Endothelial cell of umbilical vein (primary cell): Measurements from ENCODE around the gene GPX1. TPM values are rescaled to one million over a fixed set of nuclear protein-coding genes. Genes with fewer than 3 reads are reported as not detected.

Source experiments
- BruUV-seq: library from RNA; stranded (reverse); fragments of 400-500 nt; replicated peaks from 2 replicates; lab custom pipeline; 2021; lab: Mats Ljungman, UMichigan
- CTCF ChIA-PET: fragments of 300-600, 350-600 bp; sonication (Branson Sonifier 250); formaldehyde crosslinking; loops from one replicate; lab custom pipeline; 2021; ENCODE audit warnings: antibody characterized with exemption, inconsistent platforms; lab: Charles Lee
- POLR2A ChIA-PET: fragments of 300-600, 350-600 bp; sonication (Branson Sonifier 250); formaldehyde crosslinking; loops from one replicate; lab custom pipeline; 2021; ENCODE audit warnings: antibody characterized with exemption, inconsistent platforms; lab: Charles Lee
- DNase-seq: peaks from one replicate; pipeline ENCODE4 v3.0.0-alpha.2; 2011; ENCODE audit warnings: low read depth, low spot score
- FAIRE-seq: peaks from 2 replicates; lab custom pipeline; 2011; peaks lifted over from hg19 to GRCh38; lab: Jason Lieb, UNC
- H2AFZ ChIP-seq: 2 replicates; pipeline ENCODE4 v1.6.0; 2012; ENCODE audit warnings: low read depth, low read length, control low read depth, inconsistent platforms
- H3K27ac ChIP-seq: 2 replicates; pipeline ENCODE4 v1.5.1; 2011; ENCODE audit warnings: low read depth, mild to moderate bottlenecking, control low read depth, low read length, moderate library complexity; ENCODE audit not compliant: insufficient read depth
- H3K27me3 ChIP-seq, 2 experiments: 2 replicates each; pipeline versions ENCODE4 v1.6.0 to v1.6.1; 2011; ENCODE audit warnings: low read length in 2 of 2, mixed read lengths in 1 of 2; ENCODE audit not compliant: control insufficient read depth in 2 of 2, insufficient read depth in 2 of 2
- H3K36me3 ChIP-seq, 2 experiments: 2 replicates in 1 of 2; 3 replicates in 1 of 2; pipeline ENCODE4 v1.5.1; 2011; ENCODE audit warnings: low read length in 2 of 2, mild to moderate bottlenecking in 1 of 2, moderate library complexity in 1 of 2; ENCODE audit not compliant: control insufficient read depth in 2 of 2, insufficient read depth in 2 of 2; ENCODE audit errors: extremely low read depth in 1 of 2
- H3K4me1 ChIP-seq: 3 replicates; pipeline ENCODE4 v1.5.1; 2011; ENCODE audit warnings: mild to moderate bottlenecking, low read length; ENCODE audit not compliant: control insufficient read depth, insufficient read depth; ENCODE audit errors: extremely low read depth
- H3K4me2 ChIP-seq: 2 replicates; pipeline ENCODE4 v1.6.1; 2011; ENCODE audit warnings: low read length, control low read depth, mixed read lengths; ENCODE audit not compliant: insufficient read depth
- H3K4me3 ChIP-seq, 3 experiments: fragments of 200-600 bp in 1 of 3; sonication (generic), shearing (Covaris generic) in 1 of 3; replicated peaks in 1 of 3; 2 replicates each; pipeline ENCODE4 v1.5.1; 2011 to 2016; ENCODE audit warnings: control low read depth in 3 of 3, low read length in 3 of 3, mild to moderate bottlenecking in 2 of 3, inconsistent platforms in 1 of 3, low read depth in 1 of 3, moderate library complexity in 1 of 3; ENCODE audit not compliant: insufficient read depth in 1 of 3
- H3K79me2 ChIP-seq: 2 replicates; pipeline ENCODE4 v1.6.0; 2012; ENCODE audit warnings: low read length, inconsistent platforms; ENCODE audit not compliant: control insufficient read depth, insufficient read depth
- H3K9ac ChIP-seq: replicated peaks from 2 replicates; pipeline ENCODE3; 2011; ENCODE audit warnings: low read length, control low read depth; ENCODE audit not compliant: insufficient read depth; ENCODE audit errors: extremely low read depth
- H3K9me1 ChIP-seq: replicated peaks from 3 replicates; pipeline ENCODE4 v1.6.0; 2011; ENCODE audit warnings: mild to moderate bottlenecking, low read length; ENCODE audit not compliant: control insufficient read depth, insufficient read depth; ENCODE audit errors: extremely low read depth
- H3K9me3 ChIP-seq: replicated peaks from 2 replicates; pipeline ENCODE4 v1.5.1; 2012; ENCODE audit warnings: low read length, inconsistent platforms; ENCODE audit not compliant: control insufficient read depth, insufficient read depth
- H4K20me1 ChIP-seq: replicated peaks from 2 replicates; pipeline ENCODE3; 2011; ENCODE audit warnings: mild to moderate bottlenecking, low read length; ENCODE audit not compliant: control insufficient read depth, insufficient read depth; ENCODE audit errors: extremely low read depth
- EZH2 ChIP-seq: IDR thresholded peaks from 2 replicates; pipeline ENCODE4 v1.6.1; 2012; ENCODE audit warnings: borderline replicate concordance, low read depth, mild to moderate bottlenecking, moderate library complexity, low read length, inconsistent platforms; ENCODE audit not compliant: severe bottlenecking
- FOS ChIP-seq: IDR thresholded peaks from 2 replicates; pipeline ENCODE4 v1.6.1; 2011; ENCODE audit warnings: mild to moderate bottlenecking, low read length, moderate library complexity, borderline replicate concordance; ENCODE audit not compliant: insufficient read depth
- GATA2 ChIP-seq: IDR thresholded peaks from 2 replicates; pipeline ENCODE4 v1.7.0; 2011; ENCODE audit warnings: low read depth, mild to moderate bottlenecking, moderate library complexity, mixed read lengths, low read length; ENCODE audit not compliant: insufficient read length, insufficient read depth
- JUN ChIP-seq: IDR thresholded peaks from 2 replicates; pipeline ENCODE4 v1.6.1; 2011; ENCODE audit warnings: borderline replicate concordance, low read depth; ENCODE audit not compliant: insufficient read length, insufficient read depth
- MAX ChIP-seq: IDR thresholded peaks from 2 replicates; pipeline ENCODE4 v1.6.1; 2011; ENCODE audit not compliant: insufficient read depth, insufficient read length
- MYC ChIP-seq: IDR thresholded peaks from one replicate; pipeline ENCODE4 v1.6.1; 2011; ENCODE audit warnings: mild to moderate bottlenecking, low read depth, low read length
- POLR2A ChIP-seq: IDR thresholded peaks from 2 replicates; pipeline ENCODE4 v1.6.1; 2012; ENCODE audit warnings: low read depth, mild to moderate bottlenecking, control low read depth, low read length
- POLR2AphosphoS5 ChIP-seq: IDR thresholded peaks from 2 replicates; pipeline ENCODE4 v1.6.1; 2012; ENCODE audit warnings: low read depth, mild to moderate bottlenecking, control low read depth, low read length, moderate library complexity; ENCODE audit not compliant: insufficient read depth
- dilution Hi-C: fragments of 300-500 bp; cut with MboI; formaldehyde crosslinking; loops from one replicate; pipeline ENCODE4 v1.15.0; 2019; ENCODE audit warnings: low sequenced_read_pairs; ENCODE audit not compliant: extremely low pct_ligation_motif_present
- intact Hi-C: fragments of 100-400 bp; cut with micrococcal nuclease; formaldehyde crosslinking; loops from one replicate; pipeline ENCODE4 v1.10.0; 2022
- polyA plus RNA-seq, 4 experiments: library from polyadenylated mRNA; depleted of rRNA in 3 of 4; stranded (reverse) in 3 of 4; unstranded in 1 of 4; fragments of >200 nt; gene quantifications; 2 replicates each; pipeline versions ENCODE4 v1.2.1 to v1.2.3, GENCODE V29; 2011 to 2012; ENCODE audit warnings: missing spikeins in 1 of 4
- total RNA-seq: library from RNA; stranded (reverse); gene quantifications from 2 replicates; pipeline ENCODE4 v1.2.3, GENCODE V29; 2021
- TF ChIP-seq, protein P1 (sequence below), 2 donors: IDR thresholded peaks; 1 replicate in 1 of 2; 2 replicates in 1 of 2; pipeline ENCODE4 v1.5.1; 2011; ENCODE audit warnings: low read length in 2 of 2, mild to moderate bottlenecking in 2 of 2, moderate library complexity in 2 of 2, control low read depth in 1 of 2, inconsistent platforms in 1 of 2, low read depth in 1 of 2; ENCODE audit not compliant: insufficient read depth in 1 of 2; ENCODE audit errors: extremely low read depth in 1 of 2

The GPX1 gene
- total and polyA plus RNA-seq, 2 donors (not counting 3 experiments of a cell fraction or from before 2014, with no cell fraction given) = 461 to 1,348 TPM

- POLR2A ChIA-PET = interaction anchor here (1.0 kb wide), 1 partner anchor 8 kb away, joined by 4 read pairs; the partner anchor contains the start of genes RHOA and TCTA
- no TSS peak for BruUV-seq
Observed at GRCh38 chr3:49403891-49404290, 45.7 kb upstream of the GPX1 start.

More at GRCh38 chr3:49403891-49404290, 45.7 kb upstream of the GPX1 start:
- Histone ChIP-seq H3K4me1 (peaks cover 10% of the 10 kb centered on the region), H4K20me1 (peaks cover 22% of the 10 kb centered on the region), H3K4me3 (no peak overlapping the region), H3K4me2 (no peak overlapping the region), H3K27me3 (no peaks in the 10 kb centered on the region), H2AFZ (no peak overlapping the region), H3K9ac (no peak overlapping the region), H3K27ac (no peak overlapping the region), H3K79me2 (peaks cover 98% of the 10 kb centered on the region), H3K9me3 (no peaks in the 10 kb centered on the region), H3K9me1 (no peaks in the 10 kb centered on the region), H3K36me3 (no peaks in the 10 kb centered on the region)
- TF ChIP-seq FOS (no peak), POLR2A (no peak), MYC (no peak), MAX (no peak), GATA2 (no peak), JUN (no peak), EZH2 (no peak), POLR2AphosphoS5 (no peak)
- TF ChIP-seq, protein P1, sequence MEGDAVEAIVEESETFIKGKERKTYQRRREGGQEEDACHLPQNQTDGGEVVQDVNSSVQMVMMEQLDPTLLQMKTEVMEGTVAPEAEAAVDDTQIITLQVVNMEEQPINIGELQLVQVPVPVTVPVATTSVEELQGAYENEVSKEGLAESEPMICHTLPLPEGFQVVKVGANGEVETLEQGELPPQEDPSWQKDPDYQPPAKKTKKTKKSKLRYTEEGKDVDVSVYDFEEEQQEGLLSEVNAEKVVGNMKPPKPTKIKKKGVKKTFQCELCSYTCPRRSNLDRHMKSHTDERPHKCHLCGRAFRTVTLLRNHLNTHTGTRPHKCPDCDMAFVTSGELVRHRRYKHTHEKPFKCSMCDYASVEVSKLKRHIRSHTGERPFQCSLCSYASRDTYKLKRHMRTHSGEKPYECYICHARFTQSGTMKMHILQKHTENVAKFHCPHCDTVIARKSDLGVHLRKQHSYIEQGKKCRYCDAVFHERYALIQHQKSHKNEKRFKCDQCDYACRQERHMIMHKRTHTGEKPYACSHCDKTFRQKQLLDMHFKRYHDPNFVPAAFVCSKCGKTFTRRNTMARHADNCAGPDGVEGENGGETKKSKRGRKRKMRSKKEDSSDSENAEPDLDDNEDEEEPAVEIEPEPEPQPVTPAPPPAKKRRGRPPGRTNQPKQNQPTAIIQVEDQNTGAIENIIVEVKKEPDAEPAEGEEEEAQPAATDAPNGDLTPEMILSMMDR (IDR thresholded peaks at IDR 0.05; ENCODE audit: extremely low read depth in 1 of 2, insufficient read depth in 1 of 2, low read depth in 1 of 2, low read length in 2 of 2) = no peak
- intact Hi-C loops = no loop called here
- no peak for FAIRE-seq
- DNase-seq = no peak
- CTCF ChIA-PET = no interaction called here
- dilution Hi-C loops = no loop called here
